Measurements from ENCODE around the gene CWH43. TPM values are rescaled to one million over a fixed set of nuclear protein-coding genes. Genes with fewer than 3 reads are reported as not detected.
"Not testable (repeated sequence)": the region's sequence is repeated elsewhere in the genome, so short reads cannot be mapped to it uniquely, and the experiment has no call there.

Gene CWH43
- total RNA-seq, 4 donors from 2014 or later: not detected

GRCh38 chr4:49097071-49097470, 111.0 kb downstream of the CWH43 start:
- not testable (repeated sequence) for H3K4me1 ChIP-seq; H3K4me3 ChIP-seq; DNase-seq (ENCODE audit: low spot score in 2 of 2); H3K27ac ChIP-seq; H3K36me3 ChIP-seq; H3K27me3 ChIP-seq
- H3K9me3 ChIP-seq: peaks cover 0 to 58% (median 7%) of the 10 kb centered on the region in 4 donors
- WGBS, 2 donors: 51 to 53% methylated on average over 9 of the region's 9 CpGs

GRCh38 chr4:49097505-49097904, 111.4 kb downstream of the CWH43 start:
- H3K27me3 ChIP-seq; H3K4me3 ChIP-seq; DNase-seq (ENCODE audit: low spot score in 2 of 2); H3K4me1 ChIP-seq; H3K36me3 ChIP-seq; H3K27ac ChIP-seq: not testable (repeated sequence)
- H3K9me3 ChIP-seq: peaks cover 0 to 57% (median 8%) of the 10 kb centered on the region in 4 donors
- WGBS, 2 donors: 54% methylated on average over 11 of the region's 11 CpGs

GRCh38 chr4:49098034-49098759, 112.1 kb downstream of the CWH43 start:
- H3K4me3 ChIP-seq; H3K36me3 ChIP-seq; H3K27ac ChIP-seq; DNase-seq (ENCODE audit: low spot score in 2 of 2); H3K4me1 ChIP-seq; H3K27me3 ChIP-seq: not testable (repeated sequence)
- 64 to 66% methylated on average over 14 of the region's 14 CpGs for WGBS, 2 donors
- peaks cover 0 to 58% (median 11%) of the 10 kb centered on the region in 4 donors for H3K9me3 ChIP-seq

GRCh38 chr4:49099831-49100444, 113.9 kb downstream of the CWH43 start:
- not testable (repeated sequence) for DNase-seq (ENCODE audit: low spot score in 2 of 2); H3K27ac ChIP-seq; H3K4me3 ChIP-seq; H3K4me1 ChIP-seq; H3K36me3 ChIP-seq; H3K27me3 ChIP-seq
- peaks cover 0 to 72% (median 11%) of the 10 kb centered on the region in 4 donors for H3K9me3 ChIP-seq
- 68 to 70% methylated on average over 16 of the region's 16 CpGs for WGBS, 2 donors

- not testable (repeated sequence) for H3K27me3 ChIP-seq; DNase-seq (ENCODE audit: low spot score in 2 of 2); H3K4me3 ChIP-seq; H3K36me3 ChIP-seq; H3K27ac ChIP-seq; H3K4me1 ChIP-seq
- peaks cover 0 to 74% (median 13%) of the 10 kb centered on the region in 4 donors for H3K9me3 ChIP-seq
- 53 to 64% methylated on average over 9 of the region's 9 CpGs for WGBS, 2 donors
Measured at GRCh38 chr4:49102344-49102898, 116.3 kb downstream of the CWH43 start.

GRCh38 chr4:49103436-49104136, 117.5 kb downstream of the CWH43 start:
- H3K4me1 ChIP-seq; H3K27me3 ChIP-seq; H3K4me3 ChIP-seq; DNase-seq (ENCODE audit: low spot score in 2 of 2); H3K27ac ChIP-seq; H3K36me3 ChIP-seq: not testable (repeated sequence)
- peaks cover 0 to 75% (median 13%) of the 10 kb centered on the region in 4 donors for H3K9me3 ChIP-seq
- 53 to 61% methylated on average over 14 of the region's 14 CpGs for WGBS, 2 donors

- not testable (repeated sequence) for H3K4me3 ChIP-seq; H3K4me1 ChIP-seq; DNase-seq (ENCODE audit: low spot score in 2 of 2); H3K27me3 ChIP-seq; H3K36me3 ChIP-seq; H3K27ac ChIP-seq
- H3K9me3 ChIP-seq: peaks cover 0 to 70% (median 12%) of the 10 kb centered on the region in 4 donors
- 53 to 54% methylated on average over 17 of the region's 17 CpGs for WGBS, 2 donors
Measured at GRCh38 chr4:49104231-49104930, 118.3 kb downstream of the CWH43 start.

GRCh38 chr4:49105248-49105904, 119.3 kb downstream of the CWH43 start:
- H3K27me3 ChIP-seq; H3K4me1 ChIP-seq; DNase-seq (ENCODE audit: low spot score in 2 of 2); H3K36me3 ChIP-seq; H3K4me3 ChIP-seq; H3K27ac ChIP-seq: not testable (repeated sequence)
- 66 to 70% methylated on average over 11 of the region's 11 CpGs for WGBS, 2 donors
- H3K9me3 ChIP-seq: peaks cover 0 to 70% (median 14%) of the 10 kb centered on the region in 4 donors

GRCh38 chr4:49107262-49107661, 121.2 kb downstream of the CWH43 start:
- H3K4me1 ChIP-seq; H3K4me3 ChIP-seq; H3K27me3 ChIP-seq; DNase-seq (ENCODE audit: low spot score in 2 of 2); H3K27ac ChIP-seq; H3K36me3 ChIP-seq: not testable (repeated sequence)
- peaks cover 0 to 83% (median 14%) of the 10 kb centered on the region in 4 donors for H3K9me3 ChIP-seq
- 58 to 60% methylated on average over 6 of the region's 6 CpGs for WGBS, 2 donors

GRCh38 chr4:49108183-49108978, 122.3 kb downstream of the CWH43 start:
- not testable (repeated sequence) for H3K27me3 ChIP-seq; H3K4me1 ChIP-seq; DNase-seq (ENCODE audit: low spot score in 2 of 2); H3K27ac ChIP-seq; H3K4me3 ChIP-seq; H3K36me3 ChIP-seq
- peaks cover 0 to 84% (median 9%) of the 10 kb centered on the region in 4 donors for H3K9me3 ChIP-seq
- 55 to 57% methylated on average over 16 of the region's 17 CpGs for WGBS, 2 donors

GRCh38 chr4:49109567-49110166, 123.6 kb downstream of the CWH43 start:
- not testable (repeated sequence) for H3K27ac ChIP-seq; DNase-seq (ENCODE audit: low spot score in 2 of 2); H3K4me3 ChIP-seq; H3K27me3 ChIP-seq; H3K36me3 ChIP-seq; H3K4me1 ChIP-seq
- WGBS, 2 donors: 51 to 53% methylated on average over 10 of the region's 10 CpGs
- peaks cover 0 to 83% (median 9%) of the 10 kb centered on the region in 4 donors for H3K9me3 ChIP-seq
